Measurements from ENCODE around the gene CCNI2.

Gene CCNI2

DNA sequence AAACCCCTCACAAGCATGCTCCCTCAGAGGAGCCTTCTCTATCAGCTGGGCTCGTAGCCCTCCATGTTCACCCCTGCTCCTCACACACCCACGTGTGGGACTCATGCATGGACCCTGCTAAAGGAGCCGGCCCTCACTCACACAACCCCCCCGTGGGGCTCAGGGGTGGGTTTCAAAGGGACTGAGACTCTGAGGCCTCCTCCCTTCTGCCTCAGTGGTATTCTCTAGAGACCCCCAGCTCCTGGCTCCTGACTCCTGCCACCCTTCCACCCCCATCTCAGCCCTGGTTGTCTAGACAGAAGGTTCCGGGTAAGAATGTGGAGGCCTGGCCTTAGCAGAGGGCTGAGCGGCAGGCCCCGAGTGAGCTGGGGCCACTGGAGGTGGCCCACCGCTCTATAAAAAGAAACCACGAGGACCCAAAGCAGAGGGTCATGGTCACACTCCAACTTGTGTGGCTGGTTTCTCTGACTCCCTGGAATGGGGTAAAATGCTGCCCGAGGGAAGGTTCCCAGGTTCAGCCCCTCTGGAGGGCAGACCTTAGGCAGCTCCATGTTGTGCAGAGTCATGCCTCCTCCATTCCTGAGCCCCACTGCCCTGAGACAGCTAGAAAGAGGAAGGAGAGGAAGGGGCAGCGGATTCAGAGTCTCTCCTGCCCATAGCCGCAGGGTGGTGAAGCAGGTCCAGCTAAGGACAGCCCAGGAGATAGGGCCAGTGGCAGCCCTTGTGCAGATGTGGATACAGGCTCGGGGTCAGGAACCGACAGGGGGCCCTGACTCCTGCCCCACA lies 19.0 kb downstream of the CCNI2 start:
- no peak for DNase-seq

DNA sequence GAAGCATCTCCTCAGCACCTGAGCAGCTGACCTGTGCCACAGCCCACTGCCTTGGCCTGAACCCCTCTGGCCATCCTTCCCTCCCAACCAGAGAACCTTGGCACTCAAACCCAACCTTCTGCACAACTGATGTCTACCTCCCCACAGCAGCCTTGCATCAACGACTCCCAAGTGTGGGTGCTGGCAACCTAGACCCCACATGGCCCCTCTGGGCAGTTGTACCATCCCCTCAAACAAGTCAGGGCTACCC lies 19.5 kb downstream of the CCNI2 start:
- no peak for DNase-seq

- DNase-seq, result no peak
Measured at GRCh38 chr5:132767150-132767549, 19.9 kb downstream of the CCNI2 start.

GRCh38 chr5:132768485-132768868 lies 21.3 kb downstream of the CCNI2 start:
- DNase-seq, result no peak

- no peak for DNase-seq
Measured at GRCh38 chr5:132770476-132771159, 23.4 kb downstream of the CCNI2 start.

- no peak for DNase-seq
Measured at GRCh38 chr5:132771503-132771998, 24.3 kb downstream of the CCNI2 start.

- no peak for DNase-seq
Measured at GRCh38 chr5:132772291-132773070, 25.3 kb downstream of the CCNI2 start.

DNA sequence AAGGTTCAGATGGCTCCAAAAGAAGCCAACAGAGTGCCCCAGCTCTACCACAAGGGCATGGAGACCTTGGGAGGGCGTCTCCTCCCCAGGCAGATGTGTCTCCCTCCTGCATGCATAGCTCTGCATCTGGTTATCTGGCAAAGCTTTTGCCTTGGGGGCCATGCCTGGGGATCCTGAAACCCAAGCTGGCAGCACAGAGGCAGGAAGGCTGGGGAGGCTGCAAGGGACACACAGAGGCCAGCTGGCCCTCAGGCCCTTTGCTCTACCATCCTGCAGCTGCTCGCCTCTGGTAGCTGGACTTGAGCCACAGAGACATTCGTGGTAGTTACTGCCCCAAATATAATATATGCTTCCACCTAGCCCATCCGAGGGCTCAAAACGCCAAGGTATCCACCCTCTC lies 25.9 kb downstream of the CCNI2 start:
- DNase-seq, result no peak

- DNase-seq, result no peak
Measured at GRCh38 chr5:132773601-132774355, 26.6 kb downstream of the CCNI2 start.

DNA sequence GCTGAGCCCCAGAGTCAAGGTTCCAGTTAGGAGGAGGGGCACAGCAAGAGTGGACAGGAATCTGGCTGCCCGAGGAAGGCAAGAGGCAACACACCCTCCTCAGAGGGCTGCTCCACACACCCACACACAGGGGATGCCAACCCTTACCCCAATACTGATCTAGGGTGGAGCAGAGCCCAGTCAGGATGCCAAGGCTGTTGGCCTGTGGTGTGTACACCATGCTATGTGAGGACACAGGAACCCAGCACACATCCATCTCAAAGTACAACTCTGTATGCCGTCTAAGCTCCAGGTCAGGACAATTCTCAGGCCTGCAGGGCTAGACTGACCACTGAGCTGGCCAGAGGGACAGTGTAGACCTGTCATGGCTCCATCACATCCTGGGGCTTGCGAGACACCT lies 27.2 kb downstream of the CCNI2 start:
- DNase-seq, result no peak

DNA sequence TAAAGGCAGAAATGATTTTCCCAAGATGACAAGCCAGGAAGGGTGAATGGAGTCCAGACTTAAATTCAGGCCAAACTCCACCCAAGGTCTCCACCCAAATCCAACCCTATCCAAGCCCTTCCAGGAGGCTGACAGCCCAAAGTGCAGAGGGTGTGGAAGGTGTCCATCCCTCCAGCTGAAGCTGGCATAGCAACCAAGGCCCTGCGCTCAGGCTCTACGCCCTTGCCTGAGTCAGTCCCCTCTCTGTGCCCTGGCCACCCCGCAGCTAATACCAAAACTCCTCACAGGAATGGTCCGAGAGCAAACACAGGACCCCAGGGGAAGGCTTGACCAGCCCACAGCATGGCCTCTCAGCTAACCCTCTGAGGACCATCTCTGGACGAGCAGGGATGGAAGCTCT lies 27.7 kb downstream of the CCNI2 start:
- no peak for DNase-seq

DNA sequence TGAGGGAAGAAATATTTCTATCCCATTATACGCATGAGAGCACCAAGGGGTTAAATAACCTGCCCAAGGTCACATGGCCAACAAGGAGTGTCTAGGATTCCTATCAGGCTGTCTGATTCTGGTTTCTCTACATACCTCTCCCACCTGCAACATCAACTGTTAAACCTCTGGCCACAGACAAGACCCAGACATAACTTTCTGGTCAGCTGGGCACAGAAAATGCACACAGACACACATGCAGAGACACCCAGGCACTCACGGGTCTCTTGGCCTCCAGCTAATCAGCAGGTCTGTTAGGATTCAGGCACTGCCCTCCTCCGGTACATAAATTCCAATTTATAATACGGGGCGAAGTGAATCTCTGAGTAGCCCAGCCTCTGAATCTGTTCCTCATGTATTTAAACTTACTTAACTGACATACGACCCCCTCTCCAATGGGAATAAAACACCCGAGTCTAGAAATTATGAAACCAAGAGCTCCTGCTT lies 28.3 kb downstream of the CCNI2 start:
- no peak for DNase-seq

GRCh38 chr5:132776131-132776937 lies 29.1 kb downstream of the CCNI2 start:
- DNase-seq, result no peak

- no peak for DNase-seq
Measured at GRCh38 chr5:132776938-132777208, 29.6 kb downstream of the CCNI2 start.

DNA sequence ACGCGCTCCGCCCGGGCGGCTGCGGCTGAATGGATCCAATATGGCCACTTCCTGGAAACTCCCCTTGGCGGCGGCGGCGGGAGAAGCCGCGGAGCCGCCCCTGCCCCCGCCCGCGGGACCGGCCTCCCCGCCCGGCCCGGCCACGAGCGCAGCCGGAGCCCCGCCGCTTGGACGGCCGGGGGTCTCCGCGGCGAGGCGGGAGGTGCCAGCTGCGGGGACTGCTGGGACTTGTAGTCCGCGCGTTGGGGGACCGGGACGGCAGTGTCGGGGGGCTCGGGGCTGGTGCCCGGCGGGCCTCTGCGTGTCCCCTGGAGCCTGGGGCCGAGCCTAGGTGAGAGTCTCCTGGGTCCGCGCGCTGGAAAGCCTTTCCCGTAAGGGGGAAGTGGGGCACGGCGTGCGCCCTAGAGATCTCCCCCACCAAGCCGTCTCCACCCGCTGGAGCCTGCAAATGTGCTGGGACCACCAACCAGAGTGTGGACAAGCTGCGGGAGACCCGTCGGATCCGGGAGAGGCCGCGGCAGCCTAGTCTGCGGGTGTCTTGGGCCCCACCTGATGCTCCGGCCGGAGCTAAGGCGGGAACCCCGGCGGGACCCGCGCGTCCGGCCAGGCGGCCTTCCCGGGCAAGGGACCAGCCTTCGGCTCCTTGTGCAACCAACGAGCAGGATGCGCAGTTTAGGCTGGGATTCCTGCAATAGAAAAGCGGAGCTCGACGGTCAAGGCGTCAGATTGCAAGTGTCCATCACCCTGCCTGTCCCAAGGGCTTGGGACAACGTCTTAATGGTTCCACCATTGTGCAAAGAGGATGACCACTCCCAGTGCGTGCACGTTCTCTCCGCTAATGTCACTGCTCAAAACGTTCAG lies 30.2 kb downstream of the CCNI2 start, which contains the start of gene SEPTIN8:
Gene SEPTIN8 (minus strand): TSS at position 31 of the 861 bp plus-strand sequence. CDS start 102 bp downstream, outside the sequence.
- DNase-seq, result peak; percentile 51

- no peak for DNase-seq
Measured at GRCh38 chr5:132778129-132778528, 30.9 kb downstream of the CCNI2 start.

- DNase-seq, result no peak
Measured at GRCh38 chr5:132778856-132779255, 31.6 kb downstream of the CCNI2 start.

DNA sequence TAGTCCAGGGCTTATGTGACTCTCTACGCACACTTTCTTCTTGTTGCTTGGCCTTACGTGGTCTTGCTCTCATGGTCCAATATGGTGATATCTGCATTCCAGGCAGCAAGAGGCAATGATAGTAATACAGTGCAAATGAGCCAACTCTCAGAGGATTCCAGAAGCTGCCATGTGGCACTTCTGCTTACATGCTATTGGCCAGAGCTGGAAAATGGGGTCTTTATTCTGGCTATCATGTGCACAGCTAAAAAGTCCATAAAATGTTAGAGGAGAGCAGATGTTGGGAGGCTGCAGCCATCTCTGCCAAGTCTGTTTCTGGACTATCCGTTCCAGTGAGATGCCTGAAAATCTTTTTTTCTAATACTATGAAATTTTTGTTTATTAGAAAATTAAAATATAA lies 32.7 kb downstream of the CCNI2 start:
- no peak for DNase-seq

GRCh38 chr5:132780577-132780976 lies 33.4 kb downstream of the CCNI2 start:
- DNase-seq, result no peak

GRCh38 chr5:132781029-132781428 lies 33.8 kb downstream of the CCNI2 start:
- DNase-seq, result no peak

GRCh38 chr5:132782101-132782500 lies 34.9 kb downstream of the CCNI2 start:
- no peak for DNase-seq

Measured in activated CD4-positive, alpha-beta T cell treated with anti-CD3 and anti-CD28 coated beads for 48 hours (primary cell).